Hindlimb muscle (tissue), 1 donor: ENCODE data around the gene TMEM229B. TPM values are rescaled to one million over a fixed set of nuclear protein-coding genes. Genes with fewer than 3 reads are reported as not detected.
A peak's percentile ranks its signal among the peaks of the same experiment; 100 is the strongest.

ENCODE experiments used
- DNase-seq: peaks from one replicate; pipeline ENCODE4 v3.0.0-alpha.2; 2013
- polyA plus RNA-seq: library from polyadenylated mRNA; unstranded; fragments of 120-200 nt; gene quantifications from one replicate; pipeline ENCODE4 v1.2.1, GENCODE V29; 2013; ENCODE audit not compliant: insufficient read length

TMEM229B gene
- polyA plus RNA-seq: 0.31 TPM

GRCh38 chr14:67487937-67488893, at the start of gene TMEM229B:
TMEM229B (minus strand) TSS chr14:67488721; CDS start chr14:67473923, 14,798 bp downstream.
- no peak for DNase-seq

GRCh38 chr14:67537736-67538135, 49.2 kb upstream of the TMEM229B start:
- DNase-seq: no peak

- no peak for DNase-seq
Measured at GRCh38 chr14:67536087-67536486, 47.6 kb upstream of the TMEM229B start.

- no peak for DNase-seq
Measured at GRCh38 chr14:67533754-67534085, 45.2 kb upstream of the TMEM229B start.

- peak; percentile 38 for DNase-seq
Measured at GRCh38 chr14:67532998-67533753, 44.7 kb upstream of the TMEM229B start, which contains the start of gene PLEKHH1. PLEKHH1 (plus strand) TSS chr14:67533290; CDS start chr14:67541868, 8,578 bp downstream.

GRCh38 chr14:67532606-67532997, 44.1 kb upstream of the TMEM229B start:
- DNase-seq: no peak

- no peak for DNase-seq
Measured at GRCh38 chr14:67529947-67530935, 41.7 kb upstream of the TMEM229B start.

- DNase-seq: no peak
Measured at GRCh38 chr14:67528276-67528675, 39.8 kb upstream of the TMEM229B start.

GRCh38 chr14:67527756-67528155, 39.2 kb upstream of the TMEM229B start:
- no peak for DNase-seq

GRCh38 chr14:67526676-67527459, 38.3 kb upstream of the TMEM229B start:
- DNase-seq: no peak

- DNase-seq: no peak
Measured at GRCh38 chr14:67526181-67526580, 37.7 kb upstream of the TMEM229B start.

GRCh38 chr14:67525389-67525788, 36.9 kb upstream of the TMEM229B start:
- DNase-seq: no peak

- DNase-seq: no peak
Measured at GRCh38 chr14:67524634-67524963, 36.1 kb upstream of the TMEM229B start.

GRCh38 chr14:67523764-67524633, 35.5 kb upstream of the TMEM229B start:
- DNase-seq: no peak

GRCh38 chr14:67522270-67522669, 33.7 kb upstream of the TMEM229B start:
- no peak for DNase-seq

- DNase-seq: no peak
Measured at GRCh38 chr14:67520482-67520881, 32.0 kb upstream of the TMEM229B start.

GRCh38 chr14:67519406-67519805, 30.9 kb upstream of the TMEM229B start:
- no peak for DNase-seq

- no peak for DNase-seq
Measured at GRCh38 chr14:67517083-67517482, 28.6 kb upstream of the TMEM229B start.

GRCh38 chr14:67516676-67517075, 28.2 kb upstream of the TMEM229B start:
- no peak for DNase-seq

GRCh38 chr14:67515386-67516079, 27.0 kb upstream of the TMEM229B start:
- no peak for DNase-seq
